Right forelimb (tissue), 1 donor: Measurements from ENCODE around the gene PTPA.
A peak's percentile ranks its signal among the peaks of the same experiment; 100 is the strongest.

Source experiments
- DNase-seq: peaks from one replicate; pipeline ENCODE4 v3.0.0-alpha.2; 2018

The PTPA gene

DNA sequence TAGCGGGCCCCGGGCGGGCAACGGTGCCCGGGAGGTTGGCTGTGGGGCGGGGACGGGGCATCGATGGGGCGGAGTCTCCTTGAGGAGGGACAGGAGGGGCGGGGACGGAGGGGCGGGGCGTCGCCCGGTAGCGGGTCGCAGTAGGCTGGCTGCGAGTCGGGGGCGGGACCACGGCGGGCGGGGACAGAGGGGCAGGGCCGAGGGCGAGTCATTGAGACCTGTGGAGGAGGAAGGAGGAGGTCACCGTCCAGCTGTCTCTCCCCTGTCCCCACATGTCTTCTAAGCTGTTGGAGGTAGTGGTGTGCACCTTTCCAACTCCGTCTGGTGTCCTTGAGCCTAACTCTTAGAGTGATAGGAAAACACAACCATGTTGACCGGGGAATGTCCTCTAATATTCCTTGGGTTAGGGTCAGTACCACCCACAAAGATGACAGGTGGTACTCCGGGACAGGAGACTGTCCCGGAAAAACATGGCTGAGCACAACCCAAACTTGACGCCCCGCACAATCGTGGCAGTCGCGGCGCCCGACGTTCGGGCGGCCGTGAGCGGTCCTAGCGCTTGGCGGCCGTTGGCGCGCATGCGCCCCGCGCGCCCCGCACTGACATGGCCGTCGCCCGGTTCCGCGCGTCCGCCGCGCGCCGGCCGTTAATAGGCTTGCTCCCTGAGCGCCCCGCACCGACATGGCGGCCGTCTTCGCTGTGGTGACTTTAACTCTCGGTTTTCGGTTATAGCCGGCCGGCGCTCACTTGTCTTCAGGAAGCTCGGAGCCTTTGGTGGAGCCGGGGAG lies at the start of gene PTPA, which contains the start of gene CRAT:
TSS of gene PTPA (plus strand) at position 676 of the 788 bp plus-strand sequence. CDS start 186 bp downstream, outside the sequence.
TSS of gene CRAT (minus strand) at position 54 of the 788 bp plus-strand sequence. CDS start 284 bp downstream, outside the sequence.
- peak; percentile 98 for DNase-seq

DNA sequence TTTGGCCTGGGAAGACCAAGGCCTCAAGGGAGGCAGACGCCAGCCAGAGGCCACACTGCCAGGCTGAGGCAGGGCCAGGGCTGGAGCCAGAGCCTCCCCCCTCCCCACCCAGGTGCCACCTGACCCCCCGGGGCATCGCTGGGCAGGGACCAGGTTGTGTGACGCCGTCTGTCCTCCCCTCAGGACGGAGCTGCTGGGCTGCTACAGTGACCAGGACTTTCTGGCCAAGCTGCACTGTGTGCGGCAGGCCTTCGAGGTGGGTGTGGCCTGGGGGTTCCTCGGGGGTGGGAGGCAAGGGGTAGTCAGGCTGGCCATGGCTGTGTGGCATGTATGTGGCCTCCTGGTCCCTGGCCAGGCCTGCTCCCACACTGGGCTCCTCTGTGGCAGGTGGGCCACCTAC lies 48.2 kb upstream of the PTPA start:
- no peak for DNase-seq

GRCh38 chr9:129064499-129064908 lies 46.7 kb upstream of the PTPA start:
- no peak for DNase-seq

DNA sequence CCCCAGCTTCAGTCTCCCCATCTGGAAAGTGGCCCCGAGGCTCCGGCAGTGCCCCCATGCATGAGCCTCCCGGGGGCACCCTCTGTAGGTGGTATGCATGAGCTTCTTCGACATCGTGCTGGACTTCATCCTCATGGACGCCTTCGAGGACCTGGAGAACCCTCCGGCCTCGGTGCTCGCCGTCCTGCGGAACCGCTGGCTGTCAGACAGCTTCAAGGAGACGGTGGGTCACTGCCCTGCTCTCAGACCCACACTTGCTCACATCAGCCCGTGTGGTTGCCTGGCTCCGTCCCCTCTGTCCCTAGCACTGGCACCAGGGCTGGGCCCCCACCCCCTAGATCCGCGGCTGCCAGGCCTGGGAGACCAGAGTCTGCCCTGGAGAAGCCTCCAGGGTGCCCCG lies 43.1 kb upstream of the PTPA start:
- no peak for DNase-seq

DNA sequence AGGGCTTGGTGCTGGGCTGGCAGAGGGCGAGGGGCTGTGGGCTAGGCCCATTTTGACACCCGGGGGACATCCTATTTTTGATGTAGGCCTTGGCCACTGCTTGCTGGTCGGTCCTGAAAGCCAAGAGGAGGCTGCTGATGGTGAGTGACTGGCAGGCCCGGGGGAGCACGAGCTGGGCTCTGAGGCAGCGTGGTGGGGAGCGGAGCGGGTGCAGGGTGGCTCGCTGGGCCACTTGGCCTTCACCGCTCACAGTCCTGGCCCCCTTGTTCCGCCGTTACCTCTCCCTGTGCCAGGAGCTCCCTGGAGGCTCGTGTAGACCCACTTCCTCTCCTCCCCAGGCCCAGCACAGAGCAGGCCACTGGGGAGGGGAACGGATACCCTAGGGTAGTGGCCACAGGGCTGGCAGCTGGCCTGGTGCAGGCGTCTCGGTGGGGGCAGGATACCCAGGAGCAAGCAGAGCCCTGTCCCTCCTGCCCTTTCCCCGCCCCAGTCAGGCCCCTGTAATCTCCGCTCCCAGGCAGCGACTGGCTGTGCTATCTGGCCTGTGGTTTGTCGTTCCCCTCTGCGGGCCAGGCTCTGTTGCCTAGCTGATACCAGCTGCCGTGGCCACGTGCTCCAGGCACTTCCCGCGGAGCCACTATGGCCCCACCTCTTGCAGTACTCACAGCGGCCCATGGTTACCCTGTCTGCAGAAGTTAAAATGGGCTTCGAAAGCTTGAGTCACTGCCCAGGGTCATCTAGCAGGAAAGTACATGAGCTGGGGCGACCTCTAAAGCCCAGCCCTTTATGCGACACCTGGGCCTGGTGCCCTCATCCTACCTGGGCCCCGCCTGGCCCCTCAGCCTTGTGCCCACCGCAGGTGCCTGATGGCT lies 42.0 kb upstream of the PTPA start:
- DNase-seq: no peak

DNA sequence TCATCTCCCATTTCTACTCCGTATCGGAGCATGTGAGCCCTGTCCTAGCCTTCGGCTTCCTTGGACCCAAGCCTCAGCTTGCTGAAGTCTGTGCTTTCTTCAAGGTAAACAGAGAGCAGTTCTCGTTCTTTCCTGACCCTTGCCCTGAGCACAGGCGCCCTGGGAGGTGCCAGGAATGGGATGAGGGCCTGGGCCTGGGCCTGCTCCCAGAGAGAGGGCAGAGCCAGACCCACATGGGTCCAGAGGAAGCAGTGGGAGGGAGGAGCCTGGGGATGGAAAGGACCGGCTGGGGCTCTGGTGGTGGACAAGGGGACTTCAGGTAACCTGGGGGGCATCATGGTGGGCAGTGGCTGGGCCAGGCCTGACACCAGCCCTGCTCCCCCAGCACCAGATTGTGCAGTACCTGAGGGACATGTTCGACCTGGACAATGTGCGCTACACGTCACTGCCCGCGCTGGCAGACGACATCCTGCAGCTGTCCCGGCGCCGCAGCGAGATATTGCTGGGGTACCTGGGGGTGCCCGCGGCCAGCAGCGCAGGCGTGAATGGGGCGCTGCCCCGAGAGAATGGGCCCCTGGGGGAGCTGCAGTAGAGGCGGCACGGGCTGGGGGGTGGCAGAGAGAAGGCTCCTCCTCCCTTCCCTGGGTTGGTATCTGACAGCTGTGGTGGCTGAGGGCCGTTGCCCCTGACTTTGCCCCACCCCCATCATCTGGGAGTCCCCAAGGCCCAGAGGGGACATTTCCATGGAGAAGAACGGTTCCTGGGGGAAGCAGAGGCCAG lies 41.2 kb upstream of the PTPA start:
- DNase-seq: no peak

DNA sequence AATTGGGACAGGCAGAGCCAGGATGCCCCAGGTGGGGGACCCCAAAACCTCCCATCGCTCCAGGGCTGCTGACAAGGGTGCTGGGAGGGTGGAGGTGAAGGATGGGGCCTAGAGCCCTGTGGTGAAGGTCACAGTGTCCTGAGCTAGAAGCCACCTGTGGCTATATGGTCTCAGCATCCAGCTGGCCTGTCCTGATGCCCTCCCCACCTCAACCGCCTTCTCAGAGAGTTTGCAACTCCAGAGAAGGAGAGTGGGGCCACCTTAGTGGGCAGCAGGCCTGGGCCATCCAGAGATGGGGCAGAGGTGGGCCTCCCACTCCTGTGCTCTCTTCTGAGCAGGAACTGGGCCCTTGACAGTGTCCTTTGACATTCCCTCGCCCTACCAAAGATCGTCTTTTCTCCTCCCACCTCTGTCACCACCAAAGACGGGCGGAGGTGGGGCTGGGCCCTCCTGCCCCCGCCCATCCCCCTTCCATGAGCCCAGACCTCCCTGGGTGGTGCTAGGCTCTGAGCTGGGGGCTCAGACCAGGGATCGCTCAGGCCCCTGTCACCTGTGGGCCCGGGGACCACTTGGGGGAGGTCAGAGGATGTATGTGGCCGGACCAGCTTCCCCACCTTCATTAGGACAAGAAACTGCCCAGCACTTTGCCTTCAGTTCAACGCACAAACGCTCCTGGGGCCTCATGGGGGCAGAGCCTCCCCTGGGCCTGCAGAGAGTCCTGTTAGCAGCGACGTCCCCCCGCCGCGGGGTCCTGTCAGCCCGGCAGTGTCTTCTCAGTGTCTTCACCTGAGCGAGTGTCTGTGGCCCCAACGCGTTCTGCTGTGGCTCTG lies 40.3 kb upstream of the PTPA start:
- no peak for DNase-seq

- no peak for DNase-seq
Measured at GRCh38 chr9:129071526-129072126, 39.6 kb upstream of the PTPA start.

GRCh38 chr9:129072171-129072570 lies 39.0 kb upstream of the PTPA start:
- no peak for DNase-seq

DNA sequence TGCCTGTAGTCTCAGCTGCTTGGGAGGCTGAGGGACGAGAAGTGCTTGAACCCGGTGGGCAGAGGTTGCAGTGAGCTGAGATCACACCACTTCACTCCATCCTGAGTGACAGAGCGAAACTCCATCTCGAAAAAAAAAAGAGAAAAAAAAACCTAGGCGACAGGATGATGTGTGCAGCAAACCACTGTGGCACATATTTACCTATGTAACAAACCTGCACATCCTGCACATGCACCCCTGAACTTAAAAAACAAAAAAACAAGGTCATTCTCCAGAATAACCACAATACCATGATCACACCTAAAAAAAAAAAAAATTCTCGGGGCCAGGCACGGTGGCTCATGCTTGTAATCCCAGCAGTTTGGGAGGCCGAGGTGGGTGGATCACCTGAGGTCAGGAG lies 37.8 kb upstream of the PTPA start:
- no peak for DNase-seq

DNA sequence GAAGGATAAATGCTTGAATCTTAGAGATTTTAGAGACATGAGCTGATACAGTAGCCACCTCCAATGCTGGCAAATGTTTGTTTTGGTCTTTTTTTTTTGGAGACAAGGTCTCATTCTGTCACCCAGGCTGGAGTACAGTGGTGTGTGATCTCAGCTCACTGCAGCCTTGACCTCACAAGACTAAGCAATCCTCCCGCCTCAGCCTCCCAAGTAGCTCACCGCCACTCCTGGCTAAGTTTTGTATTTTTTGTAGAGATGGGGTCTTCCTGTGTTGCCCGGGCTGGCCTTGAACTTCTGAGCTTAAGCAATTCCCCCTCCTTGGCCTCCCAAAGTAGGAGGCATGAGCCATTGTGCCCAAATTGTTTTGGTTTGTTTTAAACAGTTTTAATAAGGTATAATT lies 37.1 kb upstream of the PTPA start:
- no peak for DNase-seq

GRCh38 chr9:129075996-129076639 lies 35.1 kb upstream of the PTPA start:
- no peak for DNase-seq

GRCh38 chr9:129076640-129077037 lies 34.6 kb upstream of the PTPA start:
- DNase-seq: no peak

DNA sequence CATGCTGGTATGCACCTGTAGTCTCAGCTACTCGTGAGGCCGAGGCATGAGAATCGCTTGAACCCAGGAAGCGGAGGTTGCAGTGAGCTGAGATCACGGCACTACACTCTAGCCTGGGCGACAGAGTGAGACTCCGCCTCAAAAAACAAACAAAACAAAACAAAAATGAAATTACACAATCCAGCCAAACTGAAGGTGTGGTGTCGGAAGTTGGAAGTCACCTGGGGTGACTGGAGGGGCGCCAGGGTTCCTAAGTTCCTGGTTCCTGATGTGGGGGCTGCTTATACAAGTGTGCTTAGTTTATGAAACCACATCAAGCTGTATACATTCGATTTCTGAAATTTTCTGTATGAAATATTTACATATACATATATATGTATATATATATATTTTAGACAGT lies 34.0 kb upstream of the PTPA start:
- DNase-seq: no peak

DNA sequence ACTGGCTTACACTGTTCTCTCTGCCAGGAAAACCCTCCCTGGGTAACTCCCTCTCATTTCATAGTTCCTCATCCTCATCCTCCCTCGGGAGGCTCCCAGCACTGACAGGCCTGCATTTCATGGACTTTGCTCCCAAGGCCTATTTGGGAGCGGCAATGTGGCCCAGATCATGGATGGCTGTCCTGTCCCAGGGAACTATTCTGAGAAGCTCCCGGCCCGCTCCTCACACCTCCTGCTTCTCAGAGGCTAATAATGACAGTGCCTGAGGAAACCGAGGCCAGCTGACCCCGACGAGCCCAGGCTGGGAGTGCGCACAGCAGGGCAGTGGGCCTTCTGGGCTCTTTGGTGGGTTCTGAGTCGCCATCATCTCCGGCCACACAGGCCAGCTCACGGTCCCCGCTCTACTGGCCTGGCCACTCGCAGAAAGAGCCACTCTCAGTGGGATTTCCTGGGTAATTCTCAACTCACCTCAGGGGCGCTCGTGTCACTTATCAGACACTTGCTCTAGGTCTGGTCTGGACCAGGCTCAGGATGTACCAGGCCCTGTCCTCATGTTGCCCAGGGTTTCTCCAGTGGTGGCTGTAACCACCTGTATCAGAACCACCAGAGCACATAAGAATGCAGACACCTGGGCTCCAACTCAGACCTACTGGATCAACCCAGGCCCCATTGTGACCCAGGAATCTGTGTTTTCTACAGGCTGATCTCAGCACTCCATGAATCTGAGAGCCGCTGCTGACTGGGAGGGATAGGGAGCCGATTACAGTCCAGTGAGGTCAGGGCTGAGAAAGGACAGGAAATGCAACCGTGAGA lies 32.3 kb upstream of the PTPA start:
- DNase-seq: no peak

DNA sequence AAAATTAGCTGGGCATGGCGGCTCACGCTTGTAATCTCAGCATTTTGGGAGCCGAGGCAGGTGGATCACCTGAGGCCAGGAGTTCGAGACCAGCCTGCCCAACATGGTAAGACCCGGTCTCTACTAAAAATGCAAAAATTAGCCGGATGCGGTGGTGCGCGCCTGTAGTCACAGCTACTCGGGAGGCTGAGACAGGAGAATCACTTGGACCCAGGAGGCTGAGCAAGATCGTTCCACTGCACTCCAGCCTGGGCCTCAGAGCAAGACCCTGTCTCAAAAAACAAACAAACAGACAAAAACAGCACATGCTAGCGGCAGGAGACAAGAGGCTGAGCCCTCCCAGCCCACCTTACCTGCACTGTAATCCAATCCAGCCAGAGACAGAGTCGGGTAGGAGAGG lies 31.4 kb upstream of the PTPA start:
- no peak for DNase-seq

DNA sequence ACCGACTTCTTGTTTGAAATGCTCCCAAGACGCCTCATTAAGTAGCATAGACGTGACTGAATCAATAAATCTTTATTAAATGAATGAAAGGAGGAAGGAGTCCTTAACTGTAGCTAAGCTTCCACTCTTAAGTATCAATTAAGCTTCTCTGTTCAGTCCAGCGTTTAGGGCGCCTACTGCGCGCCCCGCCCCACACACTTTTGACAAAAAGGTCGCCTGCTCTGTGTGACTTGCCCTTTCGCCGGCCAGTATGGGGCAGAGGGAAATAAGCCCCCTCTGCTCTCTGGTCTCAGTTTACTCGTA lies 31.0 kb upstream of the PTPA start:
- DNase-seq: no peak

- DNase-seq: peak; percentile 99
Measured at GRCh38 chr9:129080601-129081387, 30.4 kb upstream of the PTPA start, which contains the start of gene DOLPP1. TSS of gene DOLPP1 (plus strand) at chr9:129081111. CDS start at chr9:129081132, 21 bp downstream.

- DNase-seq: no peak
Measured at GRCh38 chr9:129081388-129081904, 29.8 kb upstream of the PTPA start.
